Type B pancreatic cell (in vitro differentiated cells): ENCODE data around the gene CFAP299. TPM values are rescaled to one million over a fixed set of nuclear protein-coding genes. Genes with fewer than 3 reads are reported as not detected.
"Not testable (repeated sequence)": the region's sequence is repeated elsewhere in the genome, so short reads cannot be mapped to it uniquely, and the experiment has no call there.

Experiments
- DNase-seq: peaks from one replicate; pipeline ENCODE4 v3.0.0; 2021; ENCODE audit warnings: mixed read lengths; ENCODE audit not compliant: unreplicated experiment; ENCODE audit errors: extremely low spot score
- H3K27ac Mint-ChIP-seq: 2 replicates; pipeline ENCODE4 v1.8.0; 2021; ENCODE audit warnings: mild to moderate bottlenecking, mixed read lengths
- H3K27me3 Mint-ChIP-seq: 2 replicates; pipeline ENCODE4 v1.8.0; 2021; ENCODE audit warnings: mixed read lengths
- H3K36me3 Mint-ChIP-seq: 2 replicates; pipeline ENCODE4 v1.8.0; 2021; ENCODE audit warnings: mixed read lengths
- H3K4me1 Mint-ChIP-seq: one replicate; pipeline ENCODE4 v1.8.0; 2021; ENCODE audit warnings: mixed read lengths; ENCODE audit not compliant: unreplicated experiment
- H3K4me3 Mint-ChIP-seq: 2 replicates; pipeline ENCODE4 v1.8.0; 2021; ENCODE audit warnings: mild to moderate bottlenecking, mixed read lengths
- H3K9me3 Mint-ChIP-seq: 2 replicates; pipeline ENCODE4 v1.8.0; 2021; ENCODE audit warnings: mixed read lengths
- CTCF ChIP-seq: fragments of 200-600 bp; sonication (generic); conservative IDR thresholded peaks from 2 replicates; pipeline ENCODE4 v1.5.0; 2021; ENCODE audit warnings: antibody characterized with exemption, mild to moderate bottlenecking
- total RNA-seq: library from RNA; stranded (reverse); gene quantifications from 2 replicates; pipeline ENCODE4 v1.2.1, GENCODE V29; 2021; ENCODE audit warnings: low replicate concordance

The CFAP299 gene
- total RNA-seq, 1 donor from 2014 or later, result 1.1 TPM

- no peaks in the 10 kb centered on the region for H3K4me1 Mint-ChIP-seq
- H3K36me3 Mint-ChIP-seq, result no peaks in the 10 kb centered on the region
- no peaks in the 10 kb centered on the region for H3K27me3 Mint-ChIP-seq
- no peak for DNase-seq
- H3K4me3 Mint-ChIP-seq, result no peak overlapping the region
- H3K27ac Mint-ChIP-seq, result no peak overlapping the region
- no peak for TF ChIP-seq CTCF
- H3K9me3 Mint-ChIP-seq, result no peaks in the 10 kb centered on the region
These were observed 102.5 kb downstream of the CFAP299 start for GRCh38 chr4:80438016-80438415.

GRCh38 chr4:80439294-80440061 lies 103.9 kb downstream of the CFAP299 start:
- DNase-seq, H3K4me3 Mint-ChIP-seq, H3K4me1 Mint-ChIP-seq, H3K27me3 Mint-ChIP-seq, H3K9me3 Mint-ChIP-seq, H3K36me3 Mint-ChIP-seq, H3K27ac Mint-ChIP-seq: not testable (repeated sequence)

- H3K4me1 Mint-ChIP-seq, result no peaks in the 10 kb centered on the region
These were observed 110.7 kb downstream of the CFAP299 start for GRCh38 chr4:80446248-80446647.

GRCh38 chr4:80446664-80447063 lies 111.1 kb downstream of the CFAP299 start:
- Mint-ChIP-seq H3K27me3 (no peaks in the 10 kb centered on the region), H3K4me1 (no peaks in the 10 kb centered on the region), H3K9me3 (no peaks in the 10 kb centered on the region), H3K27ac (no peak overlapping the region), H3K36me3 (no peaks in the 10 kb centered on the region), H3K4me3 (no peak overlapping the region)
- no peak for TF ChIP-seq CTCF
- no peak for DNase-seq

More at GRCh38 chr4:80446248-80446647, 110.7 kb downstream of the CFAP299 start:
- H3K36me3 Mint-ChIP-seq, result no peaks in the 10 kb centered on the region
- no peak for DNase-seq
- no peaks in the 10 kb centered on the region for H3K9me3 Mint-ChIP-seq
- H3K27me3 Mint-ChIP-seq, result no peaks in the 10 kb centered on the region
- no peak overlapping the region for H3K4me3 Mint-ChIP-seq
- no peak overlapping the region for H3K27ac Mint-ChIP-seq
- TF ChIP-seq CTCF, result no peak

GRCh38 chr4:80447493-80447892 lies 112.0 kb downstream of the CFAP299 start:
- Mint-ChIP-seq H3K27me3 (no peaks in the 10 kb centered on the region), H3K4me1 (no peaks in the 10 kb centered on the region), H3K4me3 (no peak overlapping the region), H3K9me3 (no peaks in the 10 kb centered on the region), H3K36me3 (no peaks in the 10 kb centered on the region), H3K27ac (no peak overlapping the region)
- no peak for TF ChIP-seq CTCF
- DNase-seq, result no peak

- no peak for DNase-seq
- no peaks in the 10 kb centered on the region for H3K4me1 Mint-ChIP-seq
- no peak overlapping the region for H3K4me3 Mint-ChIP-seq
- no peak overlapping the region for H3K27ac Mint-ChIP-seq
- no peaks in the 10 kb centered on the region for H3K36me3 Mint-ChIP-seq
- no peaks in the 10 kb centered on the region for H3K27me3 Mint-ChIP-seq
- H3K9me3 Mint-ChIP-seq, result no peaks in the 10 kb centered on the region
- no peak for TF ChIP-seq CTCF
These were observed 112.5 kb downstream of the CFAP299 start for GRCh38 chr4:80448056-80448455.
